Lower leg skin (tissue), 3 donors: ENCODE data around the gene C22orf39.

ENCODE experiments used
- CTCF ChIP-seq, 3 donors: fragments of 450-650 bp; IDR thresholded peaks; one replicate each; pipeline ENCODE4 v1.5.1; 2016; ENCODE audit warnings: antibody characterized with exemption in 3 of 3, mild to moderate bottlenecking in 3 of 3, moderate library complexity in 2 of 3
- POLR2A ChIP-seq, 2 donors: fragments of 450-650 bp; IDR thresholded peaks; one replicate each; pipeline ENCODE4 v1.6.1; 2016 to 2017; ENCODE audit warnings: antibody characterized with exemption in 2 of 2, mild to moderate bottlenecking in 1 of 2, moderate library complexity in 1 of 2

- no peak for TF ChIP-seq POLR2A (IDR thresholded peaks at IDR 0.05)
- no peak for TF ChIP-seq CTCF (IDR thresholded peaks at IDR 0.05)
These were observed 17.5 kb upstream of the C22orf39 start for GRCh38 chr22:19464975-19465374.
